ENCODE results near the gene OR6C65. TPM values are rescaled to one million over a fixed set of nuclear protein-coding genes. Genes with fewer than 3 reads are reported as not detected.

OR6C65 gene
- total and polyA plus RNA-seq, 9 of the 15 experiments (the other 6 are each of a cell fraction or from before 2014, with no cell fraction given), result not detected

- Histone ChIP-seq H3K27ac (ENCODE audit: extremely low read depth, low read depth, low read length) (no peak overlapping the region), H4K20me1 (replicated peaks; ENCODE audit: control insufficient read depth, insufficient read depth, low read length) (no peaks in the 10 kb centered on the region), H3K79me2 (ENCODE audit: control insufficient read depth, insufficient read depth, low read length) (no peaks in the 10 kb centered on the region), H3K36me3 (ENCODE audit: control insufficient read depth, insufficient read depth, low read length) (no peaks in the 10 kb centered on the region), H3K4me3 (no peak overlapping the region), H3K4me1 (replicated peaks in 1 of 2; ENCODE audit: control insufficient read depth in 2 of 2, insufficient read depth in 2 of 2, low read length in 2 of 2) (no peaks in the 10 kb centered on the region; a peak in 1 of 5 replicates), H3K27me3 (ENCODE audit: control insufficient read depth in 2 of 2, insufficient read depth in 2 of 2, low read length in 2 of 2) (no peaks in the 10 kb centered on the region; a peak in 1 of 5 replicates), H2AFZ (ENCODE audit: low read depth, low read length) (no peak overlapping the region), H3K4me2 (ENCODE audit: insufficient read depth, low read length) (no peak overlapping the region), H3K9me3 (replicated peaks; ENCODE audit: control insufficient read depth, insufficient read depth, low read depth, low read length) (no peaks in the 10 kb centered on the region), H3K9me1 (ENCODE audit: control insufficient read depth, insufficient read depth, low read length) (no peaks in the 10 kb centered on the region), H3K9ac (ENCODE audit: insufficient read depth in 1 of 2, low read depth in 2 of 2, low read length in 2 of 2) (no peak overlapping the region)
- intact Hi-C loops (cut with micrococcal nuclease), result no loop called here
- ChIA-PET POLR2A (interaction anchor here (0.6 kb wide), 1 partner anchor 122 kb away, joined by 3 read pairs; no protein-coding TSS in a partner anchor), CTCF (ENCODE audit: low intra/inter-chr PET ratio) (no interaction called here)
- BruUV-seq (replicated peaks), result no TSS peak
- in situ Hi-C loops (cut with MboI), result no loop called here
- ATAC-seq (no peak), DNase-seq (ENCODE audit: extremely low read depth in 1 of 4, low spot score in 3 of 4) (no peak), FAIRE-seq (no peak)
- 3% methylated on average over 2 of the region's 2 CpGs for WGBS (ENCODE audit: insufficient coverage, low coverage, missing lambda C conversion rate)
- TF ChIP-seq SMC3 (conservative IDR thresholded peaks at IDR 0.05; ENCODE audit: insufficient read depth, low read depth, low read length) (no peak), CC2D1A (IDR thresholded peaks at IDR 0.05) (no peak), ARID1B (IDR thresholded peaks at IDR 0.05) (no peak), ZNF518B (CRISPR knock-in tag; IDR thresholded peaks at IDR 0.05) (no peak), ZNF717 (CRISPR knock-in tag; IDR thresholded peaks at IDR 0.05) (no peak), MAFG (tag; conservative IDR thresholded peaks at IDR 0.05) (no peak), HLTF (IDR thresholded peaks at IDR 0.05) (no peak), TEAD1 (CRISPR knock-in tag; IDR thresholded peaks at IDR 0.05) (no peak), ETV6 (IDR thresholded peaks at IDR 0.05; ENCODE audit: borderline replicate concordance in 1 of 2, low read depth in 2 of 2, low read length in 1 of 2) (no peak), ETV6 (CRISPR knock-in tag; IDR thresholded peaks at IDR 0.05; ENCODE audit: borderline replicate concordance) (no peak), MEIS2 (IDR thresholded peaks at IDR 0.05; ENCODE audit: partially characterized antibody) (no peak), FOS (IDR thresholded peaks at IDR 0.05; ENCODE audit: extremely low read depth, insufficient read length) (no peak), ZNF224 (CRISPR knock-in tag; IDR thresholded peaks at IDR 0.05) (no peak), SIN3A (IDR thresholded peaks at IDR 0.05; ENCODE audit: borderline replicate concordance in 2 of 2, control insufficient read depth in 1 of 2, low read depth in 2 of 2, low read length in 2 of 2) (no peak), TGIF2 (CRISPR knock-in tag; IDR thresholded peaks at IDR 0.05) (no peak), KAT2B (IDR thresholded peaks at IDR 0.05; ENCODE audit: low read depth, low read length) (no peak), ZNF395 (CRISPR knock-in tag; IDR thresholded peaks at IDR 0.05) (no peak), ZNF695 (CRISPR knock-in tag; IDR thresholded peaks at IDR 0.05) (no peak)
These were observed 20.1 kb downstream of the OR6C65 start for GRCh38 chr12:55420307-55420962.
